ENCODE results near the gene WDR17.
A peak's percentile ranks its signal among the peaks of the same experiment; 100 is the strongest.
"Not testable (repeated sequence)": the region's sequence is repeated elsewhere in the genome, so short reads cannot be mapped to it uniquely, and the experiment has no call there.

The WDR17 gene

DNA sequence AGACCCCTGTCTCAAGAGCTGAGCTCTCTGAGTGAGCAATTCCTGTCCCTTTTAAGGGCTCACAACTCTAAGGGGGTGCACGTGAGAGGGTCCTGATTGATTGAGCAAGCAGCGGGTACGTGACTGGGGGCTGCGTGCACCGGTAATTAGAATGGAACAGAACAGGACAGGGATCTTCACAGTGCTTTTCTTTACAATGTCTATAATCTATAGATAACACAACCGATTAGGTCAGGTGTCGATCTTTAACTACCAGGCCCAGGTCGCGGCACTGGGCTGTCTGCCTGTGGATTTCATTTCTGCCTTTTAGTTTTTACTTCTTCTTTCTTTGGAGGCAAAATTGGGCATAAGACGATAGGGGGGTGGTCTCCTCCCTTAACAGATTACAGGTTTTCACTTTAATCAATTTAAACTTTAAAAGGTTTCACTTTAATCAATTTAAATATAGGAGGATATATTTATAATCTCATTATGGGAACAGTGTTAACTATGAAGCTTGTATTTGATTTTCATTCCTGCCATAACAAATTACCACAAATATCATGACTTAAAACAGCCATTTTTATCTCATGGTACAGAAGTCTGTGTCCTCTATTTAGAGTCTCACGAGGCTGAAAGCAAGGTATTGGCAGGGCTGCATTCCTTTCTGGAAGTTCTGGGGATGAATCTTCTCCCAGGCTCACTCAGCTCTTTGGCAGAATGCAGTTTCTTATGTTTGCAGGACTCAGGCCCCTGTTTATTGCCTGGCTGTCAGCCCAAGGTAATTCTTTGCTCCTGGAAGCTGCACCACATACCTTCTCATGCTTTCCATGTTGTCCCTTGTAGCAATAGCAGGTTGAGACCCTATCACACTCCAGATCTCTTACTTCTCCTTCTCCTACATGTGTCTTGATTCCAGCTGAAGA is 124.5 kb downstream of the WDR17 start:
- peak; percentile 95 for DNase-seq (ENCODE audit: low spot score)

- peak; percentile 80 for DNase-seq (ENCODE audit: low spot score)
These were observed 126.3 kb downstream of the WDR17 start for GRCh38 chr4:176191974-176192373.

DNA sequence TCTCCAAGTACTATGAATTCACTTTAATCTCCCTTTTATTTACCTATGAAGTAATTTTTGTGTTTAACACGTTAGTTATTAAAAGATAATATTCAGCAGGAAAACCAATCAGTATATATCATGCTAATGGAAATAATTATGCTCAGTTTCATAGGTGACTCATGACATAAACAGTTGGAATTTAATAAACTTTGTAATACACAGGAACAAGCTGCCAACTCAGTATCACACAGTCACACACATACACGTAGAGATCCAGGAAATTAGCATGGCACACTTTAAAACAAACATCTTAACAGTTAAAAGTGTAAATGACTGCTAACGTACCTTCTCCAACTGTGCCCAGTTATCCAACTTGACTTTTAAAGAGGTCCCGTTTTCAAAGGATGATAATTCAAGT is 127.5 kb downstream of the WDR17 start:
- DNase-seq (ENCODE audit: low spot score), result no peak

DNA sequence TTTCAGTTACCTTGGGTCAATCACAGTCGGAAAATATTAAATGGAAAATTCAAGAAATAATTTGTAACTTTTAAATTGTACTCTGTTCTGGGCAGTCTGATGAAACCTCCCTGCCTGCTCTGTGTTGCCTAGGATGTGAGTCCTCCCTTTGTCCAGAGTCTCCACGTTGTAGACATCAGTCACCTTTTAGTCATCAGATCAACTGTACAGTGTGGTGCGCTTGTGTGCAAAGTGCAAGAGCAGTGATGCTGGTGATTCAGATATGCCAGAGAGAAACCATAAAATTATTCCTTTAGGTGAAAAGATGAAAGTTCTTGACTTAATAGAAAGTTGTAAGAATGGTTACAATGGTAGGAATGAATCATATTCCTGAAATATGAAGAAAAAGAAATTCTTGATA is 128.3 kb downstream of the WDR17 start:
- no peak for DNase-seq (ENCODE audit: low spot score)

GRCh38 chr4:176195184-176195978 is 129.7 kb downstream of the WDR17 start, which contains the start of gene SPATA4:
SPATA4 (minus strand) TSS chr4:176195585; CDS start chr4:176195562, 23 bp downstream.
- DNase-seq (ENCODE audit: low spot score), result peak; percentile 91

DNA sequence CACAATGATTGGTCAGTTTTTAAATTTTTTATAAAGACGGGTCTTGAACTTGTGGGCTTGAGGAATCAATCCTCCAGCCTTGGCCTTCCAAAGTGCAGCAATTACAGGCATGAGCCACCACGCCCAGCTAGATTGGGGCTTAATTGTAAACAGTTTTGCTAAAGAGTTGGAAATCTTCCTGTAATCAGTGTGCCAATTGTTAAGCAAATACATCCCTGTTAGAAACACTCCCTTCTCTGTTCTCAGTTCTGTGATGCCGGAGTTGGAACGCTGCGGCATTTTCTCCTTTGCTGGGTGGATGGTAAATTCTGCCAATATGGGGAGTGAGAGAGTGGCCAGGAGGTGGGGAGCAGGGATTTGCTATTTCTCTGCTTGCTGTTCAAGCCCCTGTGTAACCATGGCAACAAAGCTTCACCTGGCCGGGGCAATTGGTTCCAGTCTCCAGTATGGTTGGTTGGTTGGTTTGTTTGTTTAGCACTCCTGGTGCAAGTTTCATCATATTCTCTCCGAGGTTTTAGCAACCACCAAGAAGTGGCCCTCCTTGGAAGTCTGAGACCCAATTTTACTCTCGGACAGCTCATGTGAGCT is 132.8 kb downstream of the WDR17 start:
- DNase-seq (ENCODE audit: low spot score), result no peak

DNA sequence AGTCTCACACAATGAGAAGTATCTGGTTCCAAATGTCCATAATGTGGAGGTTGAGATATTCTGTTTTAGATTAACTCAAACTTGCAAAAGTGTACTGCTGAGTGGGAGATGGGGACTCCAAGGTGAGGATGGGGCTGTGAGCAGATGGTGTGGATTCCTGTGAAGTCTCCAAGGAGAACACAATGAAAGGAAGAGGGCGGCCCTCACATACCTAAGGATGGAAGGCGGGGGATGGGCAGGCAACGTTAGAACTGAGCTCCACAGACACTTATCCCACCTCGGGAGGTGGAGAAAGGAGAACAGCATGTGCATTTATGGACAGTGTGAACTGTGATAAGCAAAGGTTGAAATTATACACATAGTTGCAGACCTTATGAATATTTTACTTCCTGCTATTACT is 139.7 kb downstream of the WDR17 start:
- no peak for DNase-seq (ENCODE audit: low spot score)

GRCh38 chr4:176207839-176208238 is 142.2 kb downstream of the WDR17 start:
- DNase-seq (ENCODE audit: low spot score), result peak; percentile 68

DNA sequence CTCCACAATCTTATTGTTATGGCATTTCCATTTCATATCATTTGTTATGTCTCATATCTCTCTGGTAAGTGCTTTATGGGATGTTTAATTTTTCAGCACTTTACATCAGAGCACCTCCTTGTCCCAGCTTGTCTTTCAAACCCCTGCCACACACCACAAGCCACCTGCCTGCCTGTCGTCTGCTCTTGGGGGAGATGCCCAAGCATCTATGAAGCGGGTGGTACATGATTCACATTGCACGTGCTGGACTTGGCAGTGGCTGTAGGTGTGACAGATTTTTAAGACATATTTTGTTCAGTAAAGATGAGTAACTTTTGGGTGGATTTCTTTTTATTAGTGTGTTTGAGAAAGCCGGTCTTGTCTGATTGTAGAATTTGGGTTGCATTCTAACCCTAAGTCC is 143.9 kb downstream of the WDR17 start:
- DNase-seq (ENCODE audit: low spot score), result no peak

DNA sequence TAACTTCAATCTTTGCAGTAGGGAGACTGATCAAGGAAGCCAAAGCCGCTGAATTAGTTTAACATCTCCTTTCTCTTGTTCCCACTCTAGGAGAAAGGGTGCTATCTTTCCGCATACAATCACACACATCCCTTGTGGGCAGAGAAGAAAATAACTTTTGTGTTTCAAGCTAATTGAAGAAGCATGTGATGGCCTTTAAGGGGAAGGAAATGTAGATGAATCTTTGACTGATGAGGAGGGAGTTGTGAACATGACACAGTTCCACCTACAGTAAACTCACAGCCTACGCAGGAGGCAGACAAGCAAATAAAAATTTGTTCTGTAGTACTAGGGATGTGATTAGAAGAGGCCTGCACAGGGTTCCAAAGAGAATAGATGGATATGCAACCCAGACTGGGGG is 144.5 kb downstream of the WDR17 start:
- DNase-seq (ENCODE audit: low spot score), result no peak

- peak; percentile 64 for DNase-seq (ENCODE audit: low spot score)
These were observed 145.1 kb downstream of the WDR17 start for GRCh38 chr4:176210579-176211296.

DNA sequence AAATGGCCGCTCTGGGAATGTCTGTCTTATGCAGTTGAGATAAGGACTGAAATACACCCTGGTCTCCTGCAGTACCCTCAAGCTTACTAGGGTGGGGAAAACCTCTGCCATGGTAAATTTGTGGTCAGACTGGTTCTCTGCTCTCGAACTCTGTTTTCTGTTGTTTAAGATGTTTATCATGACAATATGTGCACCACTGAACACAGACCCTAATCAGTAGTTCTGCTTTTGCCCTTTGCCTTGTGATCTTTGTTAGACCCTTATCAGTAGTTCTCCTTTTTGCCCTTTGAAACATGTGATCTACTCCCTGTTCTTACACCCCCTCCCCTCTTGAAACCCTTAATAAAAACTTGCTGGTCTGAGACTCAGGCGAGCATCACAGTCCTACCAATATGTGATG is 146.7 kb downstream of the WDR17 start:
- not testable (repeated sequence) for DNase-seq (ENCODE audit: low spot score)

DNA sequence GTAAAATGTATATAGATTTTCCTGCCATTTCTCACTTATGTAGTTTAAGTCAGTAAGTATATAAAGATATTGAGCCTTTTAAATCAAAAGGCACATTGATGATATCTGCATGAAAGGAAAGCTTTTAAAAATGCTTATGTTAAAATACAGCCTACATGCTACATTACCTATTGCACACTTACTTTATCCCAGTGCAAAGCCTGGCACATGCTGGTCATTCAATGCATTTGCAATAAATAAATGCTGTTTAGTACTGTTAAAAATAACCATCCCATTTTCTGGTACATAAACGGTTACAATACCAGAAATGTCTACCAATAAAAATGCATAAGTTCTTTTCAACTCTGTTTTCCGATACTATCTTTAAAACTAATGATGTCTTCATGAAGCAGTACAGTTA is 151.9 kb downstream of the WDR17 start:
- no peak for DNase-seq (ENCODE audit: low spot score)

DNA sequence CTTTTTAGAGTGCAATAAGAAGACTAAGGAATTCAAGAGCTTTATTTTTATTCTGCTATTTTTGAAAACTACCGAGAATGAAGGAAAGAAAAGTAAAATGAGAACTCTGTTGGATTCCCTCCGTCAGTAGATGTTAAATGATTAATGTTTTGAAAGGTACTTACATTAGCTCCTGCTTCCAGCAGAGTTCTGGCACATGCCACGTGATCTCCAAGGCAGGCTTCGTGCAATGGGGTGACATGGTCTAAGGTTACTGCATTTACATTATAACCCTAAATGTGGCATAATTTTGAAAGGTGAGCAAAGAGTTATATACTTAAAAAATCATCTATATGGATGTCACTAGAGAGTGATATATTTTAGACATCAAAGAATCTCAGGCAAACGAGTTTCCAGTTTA is 156.5 kb downstream of the WDR17 start:
- DNase-seq (ENCODE audit: low spot score), result no peak

- DNase-seq (ENCODE audit: low spot score), result no peak
These were observed 157.9 kb downstream of the WDR17 start for GRCh38 chr4:176223561-176223960.

GRCh38 chr4:176226736-176227135 is 161.1 kb downstream of the WDR17 start:
- no peak for DNase-seq (ENCODE audit: low spot score)

DNA sequence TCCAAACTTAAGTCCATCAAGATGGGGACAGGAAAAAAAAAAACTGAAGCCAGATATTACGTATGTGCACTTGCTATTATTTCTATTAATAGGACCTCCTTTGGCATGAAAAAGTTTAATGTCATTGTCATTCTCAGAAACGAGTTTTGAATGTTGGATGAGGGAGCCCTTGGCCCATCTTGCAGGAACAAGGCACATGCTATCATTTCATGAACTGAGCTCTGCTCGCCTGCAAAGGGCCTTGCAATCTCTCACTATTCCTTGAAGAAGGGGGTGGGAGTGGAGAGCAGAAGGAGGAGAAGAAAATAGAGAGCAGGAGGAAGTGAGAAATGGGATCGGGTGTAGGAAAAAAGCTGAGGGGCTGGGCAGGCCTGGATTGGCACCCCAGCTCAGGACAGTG is 164.0 kb downstream of the WDR17 start:
- DNase-seq (ENCODE audit: low spot score), result no peak

All from SK-N-DZ (cell line).